ENCODE results near the gene NTRK3. TPM values are rescaled to one million over a fixed set of nuclear protein-coding genes. Genes with fewer than 3 reads are reported as not detected.

The NTRK3 gene
- total RNA-seq, 1 donor from 2014 or later: not detected

DNA sequence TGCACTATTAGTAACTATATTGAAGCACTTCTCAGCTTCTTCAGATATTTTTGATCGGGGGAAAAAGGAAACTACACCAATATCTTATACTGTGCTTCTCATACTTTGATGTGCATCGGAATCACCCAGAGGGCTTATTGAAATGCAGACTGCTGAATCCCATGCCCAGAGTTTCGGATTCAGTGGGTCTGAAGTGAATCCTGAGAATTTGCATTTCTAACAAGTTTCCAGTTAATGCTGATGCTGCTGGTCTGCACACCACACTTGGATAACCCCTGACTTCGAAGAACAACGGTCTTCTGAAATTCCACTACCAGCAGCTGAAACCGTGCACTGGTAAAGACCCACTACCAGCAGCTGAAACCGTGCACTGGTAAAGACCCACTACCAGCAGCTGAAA lies 243.9 kb downstream of the NTRK3 start:
- Mint-ChIP-seq H3K4me3 (ENCODE audit: low read depth) (no peak overlapping the region), H3K9me3 (ENCODE audit: low read depth) (no peaks in the 10 kb centered on the region), H3K36me3 (ENCODE audit: insufficient read depth) (no peaks in the 10 kb centered on the region), H3K27ac (no peak overlapping the region), H3K27me3 (peaks cover 4% of the 10 kb centered on the region), H3K4me1 (ENCODE audit: low read depth) (no peaks in the 10 kb centered on the region)
- no peak for DNase-seq (ENCODE audit: low spot score, unreplicated experiment)
- TF ChIP-seq CTCF (IDR thresholded peaks at IDR 0.05; ENCODE audit: unreplicated experiment): no peak

DNA sequence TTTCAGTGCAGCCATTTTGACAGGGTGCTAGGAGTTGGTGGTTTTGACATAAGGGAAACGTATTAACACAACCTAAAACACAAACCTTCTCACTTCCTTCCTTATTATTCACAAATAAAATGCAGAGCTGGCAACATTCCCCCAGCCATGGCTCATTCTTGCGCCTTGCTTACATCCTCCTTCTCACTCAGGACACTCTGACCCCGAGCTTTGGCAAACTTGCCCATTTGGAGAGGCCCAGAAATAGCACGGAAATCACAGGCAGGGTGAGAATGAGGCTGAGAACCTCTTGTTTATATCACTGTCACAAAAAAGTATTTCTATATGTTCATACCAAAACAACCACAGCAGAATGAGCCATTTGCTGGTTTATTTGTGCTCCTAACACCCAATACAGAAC lies 244.3 kb downstream of the NTRK3 start:
- Mint-ChIP-seq H3K4me1 (ENCODE audit: low read depth) (no peaks in the 10 kb centered on the region), H3K36me3 (ENCODE audit: insufficient read depth) (no peaks in the 10 kb centered on the region)

DNA sequence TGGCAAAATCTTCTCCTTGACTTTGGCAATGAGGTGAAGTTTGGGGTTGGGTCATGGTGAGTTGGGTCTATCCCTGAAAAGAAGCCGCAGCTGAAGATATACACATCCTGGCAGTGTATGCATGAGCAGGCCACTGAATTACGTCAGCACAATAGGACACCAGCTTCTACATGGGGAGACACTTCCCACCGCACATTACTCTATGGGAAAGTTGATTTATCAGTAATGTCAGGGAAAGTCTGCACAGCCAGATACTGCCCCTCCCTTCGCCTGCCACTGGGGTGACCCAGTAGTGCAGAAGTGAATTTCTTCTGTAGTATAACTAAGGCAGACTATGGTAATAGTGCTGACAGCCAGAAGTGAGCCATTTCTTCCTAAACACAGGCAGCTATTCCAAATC lies 245.0 kb downstream of the NTRK3 start:
- Mint-ChIP-seq H3K36me3 (ENCODE audit: insufficient read depth) (no peaks in the 10 kb centered on the region), H3K9me3 (ENCODE audit: low read depth) (no peaks in the 10 kb centered on the region), H3K27ac (no peak overlapping the region), H3K4me1 (ENCODE audit: low read depth) (no peaks in the 10 kb centered on the region), H3K4me3 (ENCODE audit: low read depth) (no peak overlapping the region), H3K27me3 (peaks cover 6% of the 10 kb centered on the region)
- no peak for TF ChIP-seq CTCF (IDR thresholded peaks at IDR 0.05; ENCODE audit: unreplicated experiment)
- DNase-seq (ENCODE audit: low spot score, unreplicated experiment): no peak

More for the DNA sequence above, 244.3 kb downstream of the NTRK3 start:
- no peak for TF ChIP-seq CTCF (IDR thresholded peaks at IDR 0.05; ENCODE audit: unreplicated experiment)
- no peak for DNase-seq (ENCODE audit: low spot score, unreplicated experiment)
- Mint-ChIP-seq H3K27me3 (peaks cover 4% of the 10 kb centered on the region), H3K27ac (no peak overlapping the region), H3K4me3 (ENCODE audit: low read depth) (no peak overlapping the region), H3K9me3 (ENCODE audit: low read depth) (no peaks in the 10 kb centered on the region)

GRCh38 chr15:88006146-88006545 lies 250.4 kb downstream of the NTRK3 start:
- peaks cover 2% of the 10 kb centered on the region for H3K4me1 Mint-ChIP-seq (ENCODE audit: low read depth)
- DNase-seq (ENCODE audit: low spot score, unreplicated experiment): no peak
- H3K4me3 Mint-ChIP-seq (ENCODE audit: low read depth): no peak overlapping the region
- H3K27ac Mint-ChIP-seq: no peak overlapping the region
- H3K36me3 Mint-ChIP-seq (ENCODE audit: insufficient read depth): no peaks in the 10 kb centered on the region
- peaks cover 15% of the 10 kb centered on the region for H3K27me3 Mint-ChIP-seq
- no peaks in the 10 kb centered on the region for H3K9me3 Mint-ChIP-seq (ENCODE audit: low read depth)
- TF ChIP-seq CTCF (IDR thresholded peaks at IDR 0.05; ENCODE audit: unreplicated experiment): no peak

DNA sequence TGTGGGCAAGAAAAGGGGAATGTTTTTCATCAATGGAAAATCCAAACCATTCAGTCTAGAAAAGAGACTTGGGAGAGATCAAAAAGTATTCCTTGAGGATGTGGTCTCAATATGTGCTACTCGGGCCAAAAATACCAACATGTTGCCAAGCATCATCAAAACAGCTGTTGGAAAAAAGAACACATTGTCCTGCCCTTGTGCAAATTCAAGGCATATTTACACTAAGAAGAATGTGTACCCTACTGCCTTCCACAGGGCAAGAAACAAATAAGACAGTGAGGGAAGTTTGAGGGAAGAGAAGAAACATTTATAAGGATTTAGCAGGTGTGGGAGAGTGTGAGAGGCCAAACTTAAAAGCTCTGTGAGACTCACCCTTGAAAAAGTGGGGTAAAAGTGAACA lies 252.1 kb downstream of the NTRK3 start:
- DNase-seq (ENCODE audit: low spot score, unreplicated experiment): no peak
- H3K27me3 Mint-ChIP-seq: peaks cover 11% of the 10 kb centered on the region
- no peaks in the 10 kb centered on the region for H3K36me3 Mint-ChIP-seq (ENCODE audit: insufficient read depth)
- TF ChIP-seq CTCF (IDR thresholded peaks at IDR 0.05; ENCODE audit: unreplicated experiment): no peak
- no peak overlapping the region for H3K27ac Mint-ChIP-seq
- peaks cover 2% of the 10 kb centered on the region for H3K4me1 Mint-ChIP-seq (ENCODE audit: low read depth)
- H3K4me3 Mint-ChIP-seq (ENCODE audit: low read depth): no peak overlapping the region
- no peaks in the 10 kb centered on the region for H3K9me3 Mint-ChIP-seq (ENCODE audit: low read depth)

Measured in progenitor cell of endocrine pancreas (in vitro differentiated cells).